K562 (cell line): ENCODE data around the gene ANKMY1.

ENCODE experiments used
- ATF6 ChIP-seq: sonication (generic); formaldehyde crosslinking; IDR thresholded peaks from 2 replicates; pipeline ENCODE4 v1.4.0; 2020; ENCODE audit warnings: mild to moderate bottlenecking, missing genetic modification reagents
- CTCF ChIP-seq, 3 experiments: IDR thresholded peaks in 2 of 3; conservative IDR thresholded peaks in 1 of 3; 2 replicates each; pipeline ENCODE4 v1.5.1; 2011 to 2012; ENCODE audit warnings: low read length in 3 of 3, mild to moderate bottlenecking in 3 of 3, control low read depth in 2 of 3, improper control_type of control experiment in 1 of 3, inconsistent platforms in 1 of 3, low read depth in 1 of 3, mixed read lengths in 1 of 3, moderate library complexity in 1 of 3; ENCODE audit not compliant: insufficient read depth in 2 of 3
- GABPA ChIP-seq: fragments of 200-800 bp; sonication (Bioruptor generic); conservative IDR thresholded peaks from 2 replicates; pipeline ENCODE4 v1.6.1; 2016; ENCODE audit warnings: low read depth, missing genetic modification characterization, missing compliant biosample characterization
- GTF3C2 ChIP-seq: IDR thresholded peaks from 3 replicates; pipeline ENCODE4 v1.6.1; 2011; ENCODE audit warnings: borderline replicate concordance, mild to moderate bottlenecking, moderate library complexity; ENCODE audit not compliant: insufficient read length; ENCODE audit errors: extremely low read depth
- POLR3A ChIP-seq: IDR thresholded peaks from 2 replicates; pipeline ENCODE4 v1.6.1; 2011; ENCODE audit warnings: borderline replicate concordance, mild to moderate bottlenecking, moderate library complexity; ENCODE audit not compliant: insufficient read length, insufficient read depth; ENCODE audit errors: extremely low read depth
- RAD21 ChIP-seq, 2 experiments: fragments of 250-450 bp in 1 of 2; fragments of 450-650 bp in 1 of 2; sonication (Bioruptor Pico) in 1 of 2; formaldehyde crosslinking in 1 of 2; IDR thresholded peaks in 1 of 2; conservative IDR thresholded peaks in 1 of 2; 2 replicates each; pipeline versions ENCODE4 v1.4.0 to v1.8.0; 2020 to 2022; ENCODE audit warnings: mild to moderate bottlenecking in 2 of 2, moderate library complexity in 1 of 2
- RFX5 ChIP-seq: IDR thresholded peaks from 2 replicates; pipeline ENCODE4 v1.6.1; 2011; ENCODE audit warnings: low read depth, mild to moderate bottlenecking, improper control_type of control experiment, low read length
- THAP7 ChIP-seq: fragments of 250-450 bp; sonication (Bioruptor Pico); IDR thresholded peaks from 2 replicates; pipeline ENCODE4 v1.5.0; 2021
- USF2 ChIP-seq: sonication (generic); formaldehyde crosslinking; IDR thresholded peaks from 2 replicates; pipeline ENCODE4 v1.5.0; 2020; ENCODE audit warnings: missing genetic modification reagents
- ZC3H11A ChIP-seq: IDR thresholded peaks from 2 replicates; pipeline ENCODE4 v1.6.1; 2012; ENCODE audit warnings: low read depth, low read length, improper control_type of control experiment
- ZNF512 ChIP-seq: IDR thresholded peaks from 2 replicates; pipeline ENCODE4 v1.6.1; 2016; ENCODE audit warnings: missing genetic modification characterization, missing compliant biosample characterization

GRCh38 chr2:240529344-240529999 lies 28.3 kb downstream of the ANKMY1 start:
- no peak for TF ChIP-seq CTCF (IDR thresholded peaks at IDR 0.05 in 2 of 3, conservative IDR thresholded peaks at IDR 0.05 in 1 of 3; ENCODE audit: insufficient read depth in 2 of 3, low read depth in 1 of 3, low read length in 3 of 3)
- TF ChIP-seq ATF6 (CRISPR knock-in tag), result no peak
- TF ChIP-seq GTF3C2, result no peak
- TF ChIP-seq GABPA, result no peak
- TF ChIP-seq THAP7 (CRISPR knock-in tag), result no peak
- TF ChIP-seq ZNF512 (tag), result no peak
- TF ChIP-seq RAD21 (CRISPR knock-in tag; conservative IDR thresholded peaks at IDR 0.05 in 1 of 2, IDR thresholded peaks at IDR 0.05 in 1 of 2), result no peak
- TF ChIP-seq ZC3H11A, result no peak
- TF ChIP-seq USF2 (CRISPR knock-in tag), result no peak
- TF ChIP-seq RFX5, result no peak
- TF ChIP-seq POLR3A, result no peak
